Measurements from ENCODE around the gene KIF23.

DNA sequence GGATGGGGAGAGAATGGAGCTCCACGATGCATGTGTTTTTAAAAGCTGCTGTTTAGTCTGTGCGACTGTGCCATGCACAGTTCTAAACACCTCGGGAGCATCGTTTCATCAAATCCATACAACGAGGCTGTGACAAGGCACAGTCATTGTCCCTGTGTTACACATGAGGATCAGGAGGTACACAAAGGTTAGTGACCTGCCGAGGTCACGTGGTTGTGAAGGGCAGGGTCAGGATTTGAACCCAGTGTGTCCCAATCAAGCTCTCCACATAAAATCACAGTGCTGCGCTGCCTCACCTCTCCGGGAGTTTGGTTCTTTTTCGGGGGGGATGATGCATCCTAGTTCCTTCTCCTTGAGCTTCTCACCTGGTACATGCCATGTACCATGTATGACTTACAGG lies 18.7 kb upstream of the KIF23 start:
- no peak for TF ChIP-seq POLR2A (IDR thresholded peaks at IDR 0.05)
- TF ChIP-seq, protein P1, sequence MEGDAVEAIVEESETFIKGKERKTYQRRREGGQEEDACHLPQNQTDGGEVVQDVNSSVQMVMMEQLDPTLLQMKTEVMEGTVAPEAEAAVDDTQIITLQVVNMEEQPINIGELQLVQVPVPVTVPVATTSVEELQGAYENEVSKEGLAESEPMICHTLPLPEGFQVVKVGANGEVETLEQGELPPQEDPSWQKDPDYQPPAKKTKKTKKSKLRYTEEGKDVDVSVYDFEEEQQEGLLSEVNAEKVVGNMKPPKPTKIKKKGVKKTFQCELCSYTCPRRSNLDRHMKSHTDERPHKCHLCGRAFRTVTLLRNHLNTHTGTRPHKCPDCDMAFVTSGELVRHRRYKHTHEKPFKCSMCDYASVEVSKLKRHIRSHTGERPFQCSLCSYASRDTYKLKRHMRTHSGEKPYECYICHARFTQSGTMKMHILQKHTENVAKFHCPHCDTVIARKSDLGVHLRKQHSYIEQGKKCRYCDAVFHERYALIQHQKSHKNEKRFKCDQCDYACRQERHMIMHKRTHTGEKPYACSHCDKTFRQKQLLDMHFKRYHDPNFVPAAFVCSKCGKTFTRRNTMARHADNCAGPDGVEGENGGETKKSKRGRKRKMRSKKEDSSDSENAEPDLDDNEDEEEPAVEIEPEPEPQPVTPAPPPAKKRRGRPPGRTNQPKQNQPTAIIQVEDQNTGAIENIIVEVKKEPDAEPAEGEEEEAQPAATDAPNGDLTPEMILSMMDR (IDR thresholded peaks at IDR 0.05), result no peak
- TF ChIP-seq EP300 (IDR thresholded peaks at IDR 0.05), result no peak
